B cell (primary cell): ENCODE measurements around the gene GALNT18. TPM values are rescaled to one million over a fixed set of nuclear protein-coding genes. Genes with fewer than 3 reads are reported as not detected.

Experiments
- ATAC-seq: fragments of 200-7000 bp; cut with Tn5 transposase; one replicate; pipeline ENCODE4 v1.10.0; 2021; ENCODE audit warnings: low read depth, mild to moderate bottlenecking, moderate number of reproducible peaks, moderate library complexity
- CTCF ChIA-PET: fragments of 350-600 bp; sonication (Branson Sonifier 250); formaldehyde crosslinking; loops from one replicate; lab custom pipeline; 2021; ENCODE audit warnings: antibody characterized with exemption, inconsistent platforms; lab: Charles Lee
- POLR2A ChIA-PET: fragments of 350-600 bp; sonication (Branson Sonifier 250); formaldehyde crosslinking; loops from one replicate; lab custom pipeline; 2021; ENCODE audit warnings: antibody characterized with exemption; lab: Charles Lee
- DNase-seq: peaks from one replicate; pipeline ENCODE4 v3.0.0; 2013
- H2AFZ ChIP-seq: 2 replicates; pipeline ENCODE4 v1.6.1; 2012; ENCODE audit warnings: mild to moderate bottlenecking, low read depth, low read length; ENCODE audit not compliant: insufficient read depth, poor library complexity, severe bottlenecking
- H3K27ac ChIP-seq, 2 donors: 1 replicate in 1 of 2; 2 replicates in 1 of 2; pipeline ENCODE4 v1.5.1; 2012 to 2013; ENCODE audit warnings: low read length in 2 of 2, mild to moderate bottlenecking in 2 of 2, moderate library complexity in 1 of 2
- H3K27me3 ChIP-seq, 4 experiments: fragments of 200-600 bp in 1 of 4; sonication (generic) in 1 of 4; replicated peaks in 1 of 4; 1 replicate in 2 of 4; 2 replicates in 2 of 4; pipeline versions ENCODE4 v1.6.1 to v1.7.0; 2013 to 2016; ENCODE audit warnings: low read length in 3 of 4, mild to moderate bottlenecking in 2 of 4, mixed read lengths in 1 of 4, moderate library complexity in 1 of 4; ENCODE audit not compliant: insufficient read depth in 4 of 4, control insufficient read depth in 3 of 4; ENCODE audit errors: control extremely low read depth in 1 of 4
- H3K36me3 ChIP-seq, 2 experiments: replicated peaks in 1 of 2; 1 replicate in 1 of 2; 2 replicates in 1 of 2; pipeline versions ENCODE4 v1.6.1 to v1.7.1; 2013; ENCODE audit warnings: low read length in 1 of 2; ENCODE audit not compliant: insufficient read depth in 2 of 2, control insufficient read depth in 1 of 2; ENCODE audit errors: control extremely low read depth in 1 of 2, extremely low read depth in 1 of 2
- H3K4me1 ChIP-seq, 2 donors: fragments of 200-600 bp in 1 of 2; sonication (generic) in 1 of 2; 1 replicate in 1 of 2; 2 replicates in 1 of 2; pipeline versions ENCODE4 v1.5.1 to v1.6.1; 2013 to 2017; ENCODE audit warnings: low read length in 2 of 2; ENCODE audit not compliant: control insufficient read depth in 2 of 2, insufficient read depth in 2 of 2
- H3K4me2 ChIP-seq: replicated peaks from 2 replicates; pipeline ENCODE3; 2012; ENCODE audit warnings: mild to moderate bottlenecking, low read depth, low read length; ENCODE audit not compliant: poor library complexity, severe bottlenecking
- H3K4me3 ChIP-seq, 5 experiments: fragments of 200-600 bp in 1 of 5; sonication (generic) in 1 of 5; 1 replicate in 3 of 5; 2 replicates in 2 of 5; pipeline versions ENCODE4 v1.5.1 to v1.7.0; 2011 to 2016; ENCODE audit warnings: low read length in 4 of 5, mild to moderate bottlenecking in 4 of 5, low read depth in 2 of 5, control low read depth in 1 of 5, moderate library complexity in 1 of 5; ENCODE audit not compliant: insufficient read depth in 1 of 5; ENCODE audit errors: control extremely low read depth in 1 of 5, extremely low read depth in 1 of 5
- H3K79me2 ChIP-seq: fragments of 200-600 bp; sonication (generic); one replicate; pipeline ENCODE4 v1.6.0; 2016; ENCODE audit warnings: low read length; ENCODE audit not compliant: control insufficient read depth, insufficient read depth
- H3K9ac ChIP-seq: fragments of 200-600 bp; sonication (generic); 2 replicates; pipeline ENCODE4 v1.6.1; 2017; ENCODE audit warnings: mild to moderate bottlenecking, low read length, moderate library complexity
- H3K9me3 ChIP-seq, 3 donors: one replicate each; pipeline versions ENCODE4 v1.6.1 to v1.7.1; 2013; ENCODE audit warnings: low read length in 2 of 3; ENCODE audit not compliant: control insufficient read depth in 2 of 3, insufficient read depth in 1 of 3; ENCODE audit errors: control extremely low read depth in 1 of 3
- H4K20me1 ChIP-seq: 2 replicates; pipeline ENCODE4 v1.6.0; 2012; ENCODE audit warnings: mild to moderate bottlenecking, low read length; ENCODE audit not compliant: insufficient read depth, control insufficient read depth, poor library complexity, severe bottlenecking
- H3K27ac Mint-ChIP-seq: one replicate; pipeline ENCODE4 v1.8.0; 2021; ENCODE audit warnings: mixed read lengths
- H3K27me3 Mint-ChIP-seq: one replicate; pipeline ENCODE4 v1.8.0; 2021; ENCODE audit warnings: mixed read lengths
- H3K4me1 Mint-ChIP-seq: one replicate; pipeline ENCODE4 v1.8.0; 2021; ENCODE audit warnings: mixed read lengths
- H3K4me3 Mint-ChIP-seq: one replicate; pipeline ENCODE4 v1.8.0; 2021; ENCODE audit warnings: mixed read lengths
- H3K9me3 Mint-ChIP-seq: one replicate; pipeline ENCODE4 v1.8.0; 2022; ENCODE audit warnings: mixed read lengths; ENCODE audit not compliant: insufficient read depth
- EZH2 ChIP-seq: IDR thresholded peaks from 2 replicates; pipeline ENCODE4 v1.6.1; 2012; ENCODE audit warnings: borderline replicate concordance, low read depth, mild to moderate bottlenecking, moderate library complexity, low read length; ENCODE audit not compliant: insufficient read depth, poor library complexity, severe bottlenecking
- WGBS: methylation state at CpG from one replicate; pipeline ENCODE4 v1.1.5; 2013; ENCODE audit warnings: missing lambda C conversion rate; ENCODE audit not compliant: insufficient coverage; 5-methylcytosine and 5-hydroxymethylcytosine counted together
- intact Hi-C: fragments of 100-400 bp; cut with micrococcal nuclease; formaldehyde crosslinking; loops from one replicate; pipeline ENCODE4 v1.10.0; 2022
- polyA plus RNA-seq: library from polyadenylated mRNA; depleted of rRNA; stranded (reverse); fragments of >200 nt; gene quantifications from 2 replicates; pipeline ENCODE4 v1.2.3, GENCODE V29; 2012
- total RNA-seq, 2 donors: library from RNA; stranded (reverse); fragments of 120-200 nt in 1 of 2; gene quantifications; 1 replicate in 1 of 2; 2 replicates in 1 of 2; pipeline versions ENCODE4 v1.2.3 to v1.2.4, GENCODE V29; 2013 to 2022
- TF ChIP-seq, protein P1 (sequence below): fragments of 200-600 bp; IDR thresholded peaks from one replicate; pipeline ENCODE4 v1.8.0; 2022; ENCODE audit warnings: antibody characterized with exemption, mild to moderate bottlenecking

GALNT18 gene
- total and polyA plus RNA-seq, 2 donors (not counting 1 experiment from before 2014, with no cell fraction given) = not detected

DNA sequence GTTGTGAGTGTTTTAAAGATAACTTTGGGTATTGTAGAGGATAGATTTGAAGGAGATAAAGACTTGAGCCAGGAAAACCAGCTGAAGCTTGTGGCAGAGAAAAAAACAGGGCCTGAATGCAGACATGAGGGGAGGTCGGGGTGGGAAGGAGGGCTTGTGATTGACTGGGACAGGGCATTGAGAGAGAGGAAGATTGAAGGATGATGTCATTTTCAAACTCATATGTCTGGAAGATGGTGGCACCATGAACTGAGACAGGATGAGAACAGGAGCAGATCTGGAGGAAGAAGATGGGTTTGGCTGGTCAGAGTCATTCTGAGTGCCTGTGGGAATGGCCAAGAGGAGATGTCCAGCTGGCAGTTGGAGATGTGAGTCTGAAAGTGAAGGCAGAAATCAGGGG is 283.5 kb downstream of the GALNT18 start:
- H3K36me3 ChIP-seq = no peaks in the 10 kb centered on the region
- H3K9me3 ChIP-seq = no peaks in the 10 kb centered on the region
- no peaks in the 10 kb centered on the region for H3K79me2 ChIP-seq
- no peak overlapping the region for H3K4me3 ChIP-seq
- WGBS = 61% methylated on average over 1 of the region's 1 CpG
- no peaks in the 10 kb centered on the region for H3K9me3 Mint-ChIP-seq
- TF ChIP-seq EZH2 = no peak
- TF ChIP-seq, protein P1, sequence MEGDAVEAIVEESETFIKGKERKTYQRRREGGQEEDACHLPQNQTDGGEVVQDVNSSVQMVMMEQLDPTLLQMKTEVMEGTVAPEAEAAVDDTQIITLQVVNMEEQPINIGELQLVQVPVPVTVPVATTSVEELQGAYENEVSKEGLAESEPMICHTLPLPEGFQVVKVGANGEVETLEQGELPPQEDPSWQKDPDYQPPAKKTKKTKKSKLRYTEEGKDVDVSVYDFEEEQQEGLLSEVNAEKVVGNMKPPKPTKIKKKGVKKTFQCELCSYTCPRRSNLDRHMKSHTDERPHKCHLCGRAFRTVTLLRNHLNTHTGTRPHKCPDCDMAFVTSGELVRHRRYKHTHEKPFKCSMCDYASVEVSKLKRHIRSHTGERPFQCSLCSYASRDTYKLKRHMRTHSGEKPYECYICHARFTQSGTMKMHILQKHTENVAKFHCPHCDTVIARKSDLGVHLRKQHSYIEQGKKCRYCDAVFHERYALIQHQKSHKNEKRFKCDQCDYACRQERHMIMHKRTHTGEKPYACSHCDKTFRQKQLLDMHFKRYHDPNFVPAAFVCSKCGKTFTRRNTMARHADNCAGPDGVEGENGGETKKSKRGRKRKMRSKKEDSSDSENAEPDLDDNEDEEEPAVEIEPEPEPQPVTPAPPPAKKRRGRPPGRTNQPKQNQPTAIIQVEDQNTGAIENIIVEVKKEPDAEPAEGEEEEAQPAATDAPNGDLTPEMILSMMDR = no peak
- DNase-seq = no peak
- H3K4me2 ChIP-seq = no peak overlapping the region
- peaks cover 0 to 3% (median 0%) of the 10 kb centered on the region in 4 experiments for H3K27me3 ChIP-seq
- no peak overlapping the region for H3K27ac Mint-ChIP-seq
- CTCF ChIA-PET = no interaction called here
- H3K27me3 Mint-ChIP-seq = peaks cover 18% of the 10 kb centered on the region
- no peaks in the 10 kb centered on the region for H4K20me1 ChIP-seq
- H3K27ac ChIP-seq = no peak overlapping the region
- no peak overlapping the region for H2AFZ ChIP-seq
- H3K9ac ChIP-seq = no peak overlapping the region
- no peak for ATAC-seq
- POLR2A ChIA-PET = no interaction called here
- intact Hi-C loops = no loop called here
- no peaks in the 10 kb centered on the region for H3K4me1 Mint-ChIP-seq
- no peaks in the 10 kb centered on the region for H3K4me1 ChIP-seq
- H3K4me3 Mint-ChIP-seq = no peak overlapping the region

DNA sequence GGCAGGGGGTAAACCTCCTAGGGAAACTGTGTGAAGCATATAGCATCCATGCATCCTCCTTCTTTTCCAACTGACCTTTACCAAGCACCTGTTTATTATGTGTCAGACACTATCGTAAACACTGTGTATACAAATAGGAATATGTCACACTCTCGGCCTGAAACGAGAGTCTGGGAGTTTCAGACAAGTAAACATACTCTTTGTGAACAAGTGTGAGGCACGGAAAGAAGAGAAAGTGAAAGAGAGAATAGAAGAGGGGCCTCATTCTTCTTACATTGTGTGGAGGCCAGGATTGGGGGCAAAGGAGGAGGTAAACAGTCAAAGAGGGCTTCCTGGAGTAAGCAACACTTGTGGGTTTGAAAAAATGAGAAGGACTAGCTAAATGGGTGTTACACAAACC is 285.1 kb downstream of the GALNT18 start:
- Histone ChIP-seq H3K4me3 (no peak overlapping the region), H3K9me3 (no peaks in the 10 kb centered on the region), H3K4me2 (no peak overlapping the region), H3K9ac (no peak overlapping the region), H3K79me2 (no peaks in the 10 kb centered on the region), H2AFZ (no peak overlapping the region), H3K27ac (no peak overlapping the region), H3K27me3 (peaks cover 0 to 3% (median 0%) of the 10 kb centered on the region in 4 experiments), H4K20me1 (no peaks in the 10 kb centered on the region), H3K36me3 (no peaks in the 10 kb centered on the region), H3K4me1 (no peaks in the 10 kb centered on the region)
- Mint-ChIP-seq H3K27me3 (peaks cover 18% of the 10 kb centered on the region), H3K4me3 (no peak overlapping the region), H3K9me3 (no peaks in the 10 kb centered on the region), H3K4me1 (no peaks in the 10 kb centered on the region), H3K27ac (no peak overlapping the region)
- 50% methylated on average over 1 of the region's 4 CpGs for WGBS
- no peak for ATAC-seq
- ChIA-PET POLR2A (no interaction called here), CTCF (no interaction called here)
- intact Hi-C loops = no loop called here
- no peak for DNase-seq
- no peak for TF ChIP-seq EZH2
- TF ChIP-seq, protein P1 = no peak
